HG03457 (cell line): ENCODE results near the gene BROX.
A peak's percentile ranks its signal among the peaks of the same experiment; 100 is the strongest.

Experiments used
- ATAC-seq: cut with Tn5 transposase; IDR thresholded peaks from one replicate; pipeline ENCODE4 v1.9.1; 2021; ENCODE audit warnings: moderate number of reproducible peaks; ENCODE audit not compliant: unreplicated experiment

Gene BROX

DNA sequence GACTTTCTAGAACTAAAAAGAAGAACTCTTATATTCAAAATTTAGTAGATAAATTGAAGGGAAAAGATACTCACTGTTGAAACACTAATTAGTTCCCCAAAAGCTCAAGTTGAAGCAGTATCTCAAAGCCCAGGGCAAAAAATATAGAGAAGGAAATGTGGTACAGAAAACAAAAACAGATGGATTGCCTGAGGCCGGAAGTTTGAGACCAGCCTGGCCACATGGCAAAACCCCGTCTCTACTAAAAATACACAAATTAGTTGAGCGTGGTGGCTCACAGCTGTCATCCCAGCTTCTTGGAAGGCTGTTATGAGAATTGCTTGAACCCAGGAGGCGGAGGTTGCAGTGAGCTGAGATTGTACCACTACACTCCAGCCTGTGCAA lies 60.6 kb downstream of the BROX start:
- peak; percentile 90 for ATAC-seq

GRCh38 chr1:222777463-222777862 lies 65.1 kb downstream of the BROX start:
- no peak for ATAC-seq

DNA sequence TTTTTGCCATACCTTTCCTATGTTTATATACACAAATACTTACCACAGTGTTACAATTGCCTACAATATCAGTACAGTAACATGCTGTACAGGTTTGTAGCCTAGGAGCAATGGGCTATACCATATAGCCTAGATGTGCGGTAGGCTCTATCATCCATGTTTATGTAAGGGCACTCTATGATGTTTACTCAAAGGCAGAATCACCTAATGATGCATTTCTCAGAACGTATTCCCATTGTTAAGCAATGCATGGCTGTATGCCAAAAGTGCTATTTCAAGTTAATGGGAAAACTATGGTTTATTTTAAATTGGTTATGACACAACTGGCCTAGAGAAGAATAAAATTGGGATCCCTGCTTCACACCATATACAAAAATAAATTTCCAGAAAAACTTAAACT lies 65.6 kb downstream of the BROX start:
- no peak for ATAC-seq

DNA sequence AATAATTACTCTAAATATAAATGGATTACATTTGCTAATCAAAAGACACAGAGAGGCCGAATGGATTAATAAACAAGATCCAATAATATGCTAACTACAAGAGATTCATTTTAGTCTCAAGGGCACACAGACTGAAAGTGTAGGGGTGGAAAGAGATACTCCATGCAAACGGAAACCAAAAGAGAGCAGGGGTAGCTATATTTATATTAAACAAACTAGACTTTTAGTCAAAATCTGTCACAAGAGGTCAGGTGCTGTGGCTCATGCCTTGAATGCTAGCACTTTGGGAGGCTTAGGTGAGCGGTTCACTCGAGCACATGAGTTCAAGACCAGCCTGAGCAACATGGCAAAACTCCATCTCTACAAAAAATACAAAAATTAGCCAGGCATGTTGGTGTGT lies 68.9 kb downstream of the BROX start:
- ATAC-seq = no peak

DNA sequence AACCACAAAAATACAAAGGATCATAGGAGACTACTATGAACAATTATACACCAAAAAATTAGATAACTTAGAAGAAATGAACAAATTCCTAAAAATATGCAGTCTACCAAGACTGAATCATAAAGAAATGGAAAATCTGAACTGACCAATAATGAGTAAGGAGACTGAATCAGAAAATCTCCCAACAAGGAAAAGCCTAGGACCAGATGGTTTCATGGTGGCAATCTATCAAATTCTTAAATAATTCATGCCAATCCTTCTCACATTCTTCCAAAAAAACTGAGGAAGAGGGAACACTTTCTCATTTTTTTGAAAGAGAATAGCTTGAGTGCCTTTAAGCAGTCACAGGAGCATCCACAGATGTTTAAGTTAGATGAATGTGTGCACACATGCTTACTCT lies 70.7 kb downstream of the BROX start:
- ATAC-seq = no peak

GRCh38 chr1:222784371-222784770 lies 72.0 kb downstream of the BROX start:
- ATAC-seq = no peak
